Activated T-helper 17 cell treated with anti-CD3 and anti-CD28 coated beads, Interleukin-2, amount 50 U/mL, for 72 hours (primary cell): ENCODE results near the gene SH3TC1. TPM values are rescaled to one million over a fixed set of nuclear protein-coding genes. Genes with fewer than 3 reads are reported as not detected.

Experiments used
- ATAC-seq: fragments of 150-1000 bp; cut with Tn5 transposase; replicated peaks from 2 replicates; pipeline ENCODE4 v1.10.0; 2021; ENCODE audit warnings: mild to moderate bottlenecking, moderate library complexity
- H3K27ac Mint-ChIP-seq: one replicate; pipeline ENCODE4 v1.8.0; 2022; ENCODE audit warnings: mixed read lengths
- H3K27me3 Mint-ChIP-seq: one replicate; pipeline ENCODE4 v1.8.0; 2022; ENCODE audit warnings: mixed read lengths
- H3K36me3 Mint-ChIP-seq: one replicate; pipeline ENCODE4 v1.8.0; 2022; ENCODE audit warnings: low read depth, mild to moderate bottlenecking, mixed read lengths
- H3K4me1 Mint-ChIP-seq: one replicate; pipeline ENCODE4 v1.8.0; 2022; ENCODE audit warnings: mixed read lengths
- H3K4me3 Mint-ChIP-seq: one replicate; pipeline ENCODE4 v1.8.0; 2022; ENCODE audit warnings: mild to moderate bottlenecking, mixed read lengths
- H3K9me3 Mint-ChIP-seq: one replicate; pipeline ENCODE4 v1.8.0; 2022; ENCODE audit warnings: mixed read lengths
- total RNA-seq, 2 donors: library from RNA; stranded (reverse); gene quantifications; one replicate each; pipeline ENCODE4 v1.2.3, GENCODE V29; 2022

Gene SH3TC1
- total RNA-seq, 2 donors from 2014 or later = 23.1 to 37.4 TPM

GRCh38 chr4:8245884-8246833 lies 47.1 kb downstream of the SH3TC1 start:
- no peak overlapping the region for H3K4me3 Mint-ChIP-seq
- no peaks in the 10 kb centered on the region for H3K4me1 Mint-ChIP-seq
- H3K9me3 Mint-ChIP-seq = no peaks in the 10 kb centered on the region
- peaks cover 2% of the 10 kb centered on the region for H3K27me3 Mint-ChIP-seq
- H3K27ac Mint-ChIP-seq = no peak overlapping the region
- no peak for ATAC-seq
- no peaks in the 10 kb centered on the region for H3K36me3 Mint-ChIP-seq

- no peak for ATAC-seq
- Mint-ChIP-seq H3K36me3 (no peaks in the 10 kb centered on the region), H3K27me3 (peaks cover 2% of the 10 kb centered on the region), H3K4me1 (no peaks in the 10 kb centered on the region), H3K4me3 (no peak overlapping the region), H3K27ac (no peak overlapping the region), H3K9me3 (no peaks in the 10 kb centered on the region)
Observed at GRCh38 chr4:8247047-8247930, 48.2 kb downstream of the SH3TC1 start.

- no peaks in the 10 kb centered on the region for H3K4me1 Mint-ChIP-seq
- peaks cover 2% of the 10 kb centered on the region for H3K27me3 Mint-ChIP-seq
- no peak overlapping the region for H3K4me3 Mint-ChIP-seq
- no peaks in the 10 kb centered on the region for H3K36me3 Mint-ChIP-seq
- ATAC-seq = no peak
- H3K9me3 Mint-ChIP-seq = no peaks in the 10 kb centered on the region
- no peak overlapping the region for H3K27ac Mint-ChIP-seq
Observed at GRCh38 chr4:8248091-8248490, 49.0 kb downstream of the SH3TC1 start.

GRCh38 chr4:8250227-8250626 lies 51.1 kb downstream of the SH3TC1 start:
- H3K27ac Mint-ChIP-seq = no peak overlapping the region
- H3K4me1 Mint-ChIP-seq = no peaks in the 10 kb centered on the region
- ATAC-seq = no peak
- no peaks in the 10 kb centered on the region for H3K9me3 Mint-ChIP-seq
- H3K27me3 Mint-ChIP-seq = peaks cover 2% of the 10 kb centered on the region
- H3K36me3 Mint-ChIP-seq = no peaks in the 10 kb centered on the region
- H3K4me3 Mint-ChIP-seq = no peak overlapping the region

GRCh38 chr4:8250637-8251036 lies 51.5 kb downstream of the SH3TC1 start:
- Mint-ChIP-seq H3K4me3 (no peak overlapping the region), H3K27ac (no peak overlapping the region), H3K27me3 (peaks cover 2% of the 10 kb centered on the region), H3K4me1 (no peaks in the 10 kb centered on the region), H3K9me3 (no peaks in the 10 kb centered on the region), H3K36me3 (no peaks in the 10 kb centered on the region)
- no peak for ATAC-seq

- H3K27me3 Mint-ChIP-seq = peaks cover 2% of the 10 kb centered on the region
- H3K4me1 Mint-ChIP-seq = no peaks in the 10 kb centered on the region
- no peak for ATAC-seq
- no peak overlapping the region for H3K27ac Mint-ChIP-seq
- H3K36me3 Mint-ChIP-seq = no peaks in the 10 kb centered on the region
- no peaks in the 10 kb centered on the region for H3K9me3 Mint-ChIP-seq
- H3K4me3 Mint-ChIP-seq = no peak overlapping the region
Observed at GRCh38 chr4:8251110-8251883, 52.2 kb downstream of the SH3TC1 start.

GRCh38 chr4:8252301-8253173 lies 53.4 kb downstream of the SH3TC1 start:
- Mint-ChIP-seq H3K4me3 (no peak overlapping the region), H3K27ac (no peak overlapping the region), H3K4me1 (no peaks in the 10 kb centered on the region), H3K36me3 (no peaks in the 10 kb centered on the region), H3K9me3 (no peaks in the 10 kb centered on the region), H3K27me3 (peaks cover 2% of the 10 kb centered on the region)
- ATAC-seq = no peak

- Mint-ChIP-seq H3K27ac (no peak overlapping the region), H3K4me3 (no peak overlapping the region), H3K36me3 (no peaks in the 10 kb centered on the region), H3K4me1 (no peaks in the 10 kb centered on the region), H3K9me3 (no peaks in the 10 kb centered on the region), H3K27me3 (no peaks in the 10 kb centered on the region)
- no peak for ATAC-seq
Observed at GRCh38 chr4:8254076-8254475, 55.0 kb downstream of the SH3TC1 start.

- H3K27me3 Mint-ChIP-seq = peaks cover 3% of the 10 kb centered on the region
- no peaks in the 10 kb centered on the region for H3K9me3 Mint-ChIP-seq
- no peaks in the 10 kb centered on the region for H3K4me1 Mint-ChIP-seq
- no peak overlapping the region for H3K27ac Mint-ChIP-seq
- no peaks in the 10 kb centered on the region for H3K36me3 Mint-ChIP-seq
- ATAC-seq = no peak
- H3K4me3 Mint-ChIP-seq = no peak overlapping the region
Observed at GRCh38 chr4:8255698-8256441, 56.8 kb downstream of the SH3TC1 start.

GRCh38 chr4:8257854-8258253 lies 58.8 kb downstream of the SH3TC1 start:
- Mint-ChIP-seq H3K4me3 (no peak overlapping the region), H3K27ac (no peak overlapping the region), H3K9me3 (no peaks in the 10 kb centered on the region), H3K4me1 (no peaks in the 10 kb centered on the region), H3K36me3 (no peaks in the 10 kb centered on the region), H3K27me3 (peaks cover 3% of the 10 kb centered on the region)
- no peak for ATAC-seq

GRCh38 chr4:8258552-8259212 lies 59.6 kb downstream of the SH3TC1 start:
- H3K36me3 Mint-ChIP-seq = no peaks in the 10 kb centered on the region
- no peak overlapping the region for H3K27ac Mint-ChIP-seq
- no peaks in the 10 kb centered on the region for H3K9me3 Mint-ChIP-seq
- peaks cover 6% of the 10 kb centered on the region for H3K27me3 Mint-ChIP-seq
- no peaks in the 10 kb centered on the region for H3K4me1 Mint-ChIP-seq
- H3K4me3 Mint-ChIP-seq = no peak overlapping the region
- no peak for ATAC-seq

- peaks cover 9% of the 10 kb centered on the region for H3K27me3 Mint-ChIP-seq
- no peak overlapping the region for H3K4me3 Mint-ChIP-seq
- no peak for ATAC-seq
- H3K9me3 Mint-ChIP-seq = no peaks in the 10 kb centered on the region
- no peaks in the 10 kb centered on the region for H3K4me1 Mint-ChIP-seq
- H3K27ac Mint-ChIP-seq = no peak overlapping the region
- H3K36me3 Mint-ChIP-seq = no peaks in the 10 kb centered on the region
Observed at GRCh38 chr4:8259743-8260430, 60.8 kb downstream of the SH3TC1 start.
